ENCODE results near the gene ABCA4. TPM values are rescaled to one million over a fixed set of nuclear protein-coding genes. Genes with fewer than 3 reads are reported as not detected.

ABCA4 gene
- total RNA-seq, 1 experiment from 2014 or later: 1.5 TPM

- no TSS peak for BruUV-seq (replicated peaks)
- H3K4me1 ChIP-seq (ENCODE audit: control insufficient read depth, insufficient read depth, low read length): no peaks in the 10 kb centered on the region
- no peaks in the 10 kb centered on the region for H3K36me3 ChIP-seq (ENCODE audit: control insufficient read depth, insufficient read depth, low read length)
- POLR2A ChIA-PET: no interaction called here
- no peak for DNase-seq (ENCODE audit: low read depth, low spot score)
- in situ Hi-C loops (cut with HindIII; ENCODE audit: low pct_unique_long_range_greater_than_20kb, low sequenced_read_pairs) (no loop called here), intact Hi-C loops (cut with micrococcal nuclease; ENCODE audit: unreplicated experiment) (no loop called here)
- no peak overlapping the region for H3K27ac ChIP-seq (ENCODE audit: low read length)
- no peaks in the 10 kb centered on the region for H3K9me3 ChIP-seq (ENCODE audit: control insufficient read depth, insufficient read depth, low read depth, low read length)
- no peak overlapping the region for H3K4me3 ChIP-seq (ENCODE audit: low read depth in 2 of 2, low read length in 2 of 2)
- CTCF ChIA-PET: no interaction called here
- ATAC-seq: no peak
- no peaks in the 10 kb centered on the region for H3K27me3 ChIP-seq (ENCODE audit: control insufficient read depth, insufficient read depth, low read length)
- TF ChIP-seq SIN3A (IDR thresholded peaks at IDR 0.05; ENCODE audit: borderline replicate concordance, insufficient read depth, low read depth, low read length): no peak
Measured at GRCh38 chr1:93969887-93970286, 151.1 kb downstream of the ABCA4 start.

DNA sequence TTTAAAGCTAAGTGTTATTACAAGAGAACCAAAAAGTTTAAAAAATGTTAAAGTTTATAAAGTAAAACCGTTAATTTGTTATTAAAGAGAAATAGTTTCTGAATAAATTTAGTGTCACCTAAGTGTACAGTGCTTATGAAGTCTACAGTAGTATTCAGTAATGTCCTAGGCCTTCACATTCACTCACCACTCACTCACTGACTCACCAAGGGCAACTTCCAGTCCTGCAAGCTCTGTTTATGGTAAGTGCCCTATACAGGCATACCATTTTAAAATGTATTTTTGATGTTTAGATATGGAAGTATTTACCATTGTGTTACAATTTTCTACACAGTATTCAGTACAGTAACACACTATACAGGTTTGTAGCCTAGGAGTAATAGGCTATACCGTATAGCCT lies 151.6 kb downstream of the ABCA4 start:
- no TSS peak for BruUV-seq (replicated peaks)
- Histone ChIP-seq H3K4me1 (ENCODE audit: control insufficient read depth, insufficient read depth, low read length) (no peaks in the 10 kb centered on the region), H3K36me3 (ENCODE audit: control insufficient read depth, insufficient read depth, low read length) (no peaks in the 10 kb centered on the region), H3K27ac (ENCODE audit: low read length) (no peak overlapping the region), H3K9me3 (ENCODE audit: control insufficient read depth, insufficient read depth, low read depth, low read length) (no peaks in the 10 kb centered on the region), H3K27me3 (ENCODE audit: control insufficient read depth, insufficient read depth, low read length) (no peaks in the 10 kb centered on the region), H3K4me3 (ENCODE audit: low read depth in 2 of 2, low read length in 2 of 2) (no peak overlapping the region)
- ATAC-seq: no peak
- in situ Hi-C loops (cut with HindIII; ENCODE audit: low pct_unique_long_range_greater_than_20kb, low sequenced_read_pairs) (no loop called here), intact Hi-C loops (cut with micrococcal nuclease; ENCODE audit: unreplicated experiment) (no loop called here)
- POLR2A ChIA-PET: no interaction called here
- CTCF ChIA-PET: no interaction called here
- TF ChIP-seq SIN3A (IDR thresholded peaks at IDR 0.05; ENCODE audit: borderline replicate concordance, insufficient read depth, low read depth, low read length) (no peak), POLR2AphosphoS5 (IDR thresholded peaks at IDR 0.05; ENCODE audit: low read depth, low read length) (no peak), TCF7L2 (IDR thresholded peaks at IDR 0.05; ENCODE audit: low read depth, low read length) (no peak)
- TF ChIP-seq, protein P1, sequence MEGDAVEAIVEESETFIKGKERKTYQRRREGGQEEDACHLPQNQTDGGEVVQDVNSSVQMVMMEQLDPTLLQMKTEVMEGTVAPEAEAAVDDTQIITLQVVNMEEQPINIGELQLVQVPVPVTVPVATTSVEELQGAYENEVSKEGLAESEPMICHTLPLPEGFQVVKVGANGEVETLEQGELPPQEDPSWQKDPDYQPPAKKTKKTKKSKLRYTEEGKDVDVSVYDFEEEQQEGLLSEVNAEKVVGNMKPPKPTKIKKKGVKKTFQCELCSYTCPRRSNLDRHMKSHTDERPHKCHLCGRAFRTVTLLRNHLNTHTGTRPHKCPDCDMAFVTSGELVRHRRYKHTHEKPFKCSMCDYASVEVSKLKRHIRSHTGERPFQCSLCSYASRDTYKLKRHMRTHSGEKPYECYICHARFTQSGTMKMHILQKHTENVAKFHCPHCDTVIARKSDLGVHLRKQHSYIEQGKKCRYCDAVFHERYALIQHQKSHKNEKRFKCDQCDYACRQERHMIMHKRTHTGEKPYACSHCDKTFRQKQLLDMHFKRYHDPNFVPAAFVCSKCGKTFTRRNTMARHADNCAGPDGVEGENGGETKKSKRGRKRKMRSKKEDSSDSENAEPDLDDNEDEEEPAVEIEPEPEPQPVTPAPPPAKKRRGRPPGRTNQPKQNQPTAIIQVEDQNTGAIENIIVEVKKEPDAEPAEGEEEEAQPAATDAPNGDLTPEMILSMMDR (IDR thresholded peaks at IDR 0.05): no peak
- TF ChIP-seq, protein P2, sequence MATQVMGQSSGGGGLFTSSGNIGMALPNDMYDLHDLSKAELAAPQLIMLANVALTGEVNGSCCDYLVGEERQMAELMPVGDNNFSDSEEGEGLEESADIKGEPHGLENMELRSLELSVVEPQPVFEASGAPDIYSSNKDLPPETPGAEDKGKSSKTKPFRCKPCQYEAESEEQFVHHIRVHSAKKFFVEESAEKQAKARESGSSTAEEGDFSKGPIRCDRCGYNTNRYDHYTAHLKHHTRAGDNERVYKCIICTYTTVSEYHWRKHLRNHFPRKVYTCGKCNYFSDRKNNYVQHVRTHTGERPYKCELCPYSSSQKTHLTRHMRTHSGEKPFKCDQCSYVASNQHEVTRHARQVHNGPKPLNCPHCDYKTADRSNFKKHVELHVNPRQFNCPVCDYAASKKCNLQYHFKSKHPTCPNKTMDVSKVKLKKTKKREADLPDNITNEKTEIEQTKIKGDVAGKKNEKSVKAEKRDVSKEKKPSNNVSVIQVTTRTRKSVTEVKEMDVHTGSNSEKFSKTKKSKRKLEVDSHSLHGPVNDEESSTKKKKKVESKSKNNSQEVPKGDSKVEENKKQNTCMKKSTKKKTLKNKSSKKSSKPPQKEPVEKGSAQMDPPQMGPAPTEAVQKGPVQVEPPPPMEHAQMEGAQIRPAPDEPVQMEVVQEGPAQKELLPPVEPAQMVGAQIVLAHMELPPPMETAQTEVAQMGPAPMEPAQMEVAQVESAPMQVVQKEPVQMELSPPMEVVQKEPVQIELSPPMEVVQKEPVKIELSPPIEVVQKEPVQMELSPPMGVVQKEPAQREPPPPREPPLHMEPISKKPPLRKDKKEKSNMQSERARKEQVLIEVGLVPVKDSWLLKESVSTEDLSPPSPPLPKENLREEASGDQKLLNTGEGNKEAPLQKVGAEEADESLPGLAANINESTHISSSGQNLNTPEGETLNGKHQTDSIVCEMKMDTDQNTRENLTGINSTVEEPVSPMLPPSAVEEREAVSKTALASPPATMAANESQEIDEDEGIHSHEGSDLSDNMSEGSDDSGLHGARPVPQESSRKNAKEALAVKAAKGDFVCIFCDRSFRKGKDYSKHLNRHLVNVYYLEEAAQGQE (IDR thresholded peaks at IDR 0.05; ENCODE audit: insufficient read depth in 1 of 2, low read depth in 2 of 2, low read length in 1 of 2): no peak
- DNase-seq (ENCODE audit: low read depth, low spot score): no peak

GRCh38 chr1:93967306-93967705 lies 153.6 kb downstream of the ABCA4 start:
- DNase-seq (ENCODE audit: low read depth, low spot score) (no peak), ATAC-seq (no peak)
- in situ Hi-C loops (cut with HindIII; ENCODE audit: low pct_unique_long_range_greater_than_20kb, low sequenced_read_pairs): no loop called here
- ChIA-PET CTCF (no interaction called here), POLR2A (no interaction called here)
- H3K27me3 ChIP-seq (ENCODE audit: control insufficient read depth, insufficient read depth, low read length): no peaks in the 10 kb centered on the region
- intact Hi-C loops (cut with micrococcal nuclease; ENCODE audit: unreplicated experiment): no loop called here
- H3K27ac ChIP-seq (ENCODE audit: low read length): no peak overlapping the region
- H3K4me1 ChIP-seq (ENCODE audit: control insufficient read depth, insufficient read depth, low read length): no peaks in the 10 kb centered on the region
- H3K36me3 ChIP-seq (ENCODE audit: control insufficient read depth, insufficient read depth, low read length): no peaks in the 10 kb centered on the region
- no peaks in the 10 kb centered on the region for H3K9me3 ChIP-seq (ENCODE audit: control insufficient read depth, insufficient read depth, low read depth, low read length)
- no TSS peak for BruUV-seq (replicated peaks)
- TF ChIP-seq, protein P1 (IDR thresholded peaks at IDR 0.05): no peak
- TF ChIP-seq TCF7L2 (IDR thresholded peaks at IDR 0.05; ENCODE audit: low read depth, low read length) (no peak), POLR2AphosphoS5 (IDR thresholded peaks at IDR 0.05; ENCODE audit: low read depth, low read length) (no peak), SIN3A (IDR thresholded peaks at IDR 0.05; ENCODE audit: borderline replicate concordance, insufficient read depth, low read depth, low read length) (no peak)
- TF ChIP-seq, protein P2 (IDR thresholded peaks at IDR 0.05; ENCODE audit: insufficient read depth in 1 of 2, low read depth in 2 of 2, low read length in 1 of 2): no peak
- no peak overlapping the region for H3K4me3 ChIP-seq (ENCODE audit: low read depth in 2 of 2, low read length in 2 of 2)

All from Panc1 (cell line).